HUES64 (cell line): ENCODE data around the gene IRF8.

ENCODE experiments used
- H3K27ac ChIP-seq: 2 replicates; pipeline ENCODE4 v1.7.0; 2013; ENCODE audit warnings: low read depth, low read length, inconsistent platforms
- H3K27me3 ChIP-seq: 2 replicates; pipeline ENCODE4 v1.6.1; 2013; ENCODE audit warnings: mild to moderate bottlenecking, low read length; ENCODE audit not compliant: insufficient read depth
- H3K36me3 ChIP-seq: 2 replicates; pipeline ENCODE4 v1.6.1; 2013; ENCODE audit warnings: mild to moderate bottlenecking, low read length; ENCODE audit not compliant: insufficient read depth
- H3K4me1 ChIP-seq: 2 replicates; pipeline ENCODE4 v1.6.1; 2013; ENCODE audit warnings: mild to moderate bottlenecking, low read length, moderate library complexity; ENCODE audit not compliant: insufficient read depth
- H3K4me3 ChIP-seq: 2 replicates; pipeline ENCODE4 v1.5.1; 2013; ENCODE audit warnings: mild to moderate bottlenecking, low read length, moderate library complexity
- H3K9ac ChIP-seq: 2 replicates; pipeline ENCODE4 v1.6.1; 2013; ENCODE audit warnings: mild to moderate bottlenecking, low read depth, low read length
- H3K9me3 ChIP-seq: 2 replicates; pipeline ENCODE4 v1.6.1; 2013; ENCODE audit warnings: low read depth, low read length; ENCODE audit not compliant: insufficient read depth
- WGBS: fragments of 150-250, 120-280 bp; methylation state at CpG from one replicate; pipeline ENCODE4 v1.1.7; 2013; ENCODE audit warnings: missing lambda C conversion rate; 5-methylcytosine and 5-hydroxymethylcytosine counted together

Gene IRF8

DNA sequence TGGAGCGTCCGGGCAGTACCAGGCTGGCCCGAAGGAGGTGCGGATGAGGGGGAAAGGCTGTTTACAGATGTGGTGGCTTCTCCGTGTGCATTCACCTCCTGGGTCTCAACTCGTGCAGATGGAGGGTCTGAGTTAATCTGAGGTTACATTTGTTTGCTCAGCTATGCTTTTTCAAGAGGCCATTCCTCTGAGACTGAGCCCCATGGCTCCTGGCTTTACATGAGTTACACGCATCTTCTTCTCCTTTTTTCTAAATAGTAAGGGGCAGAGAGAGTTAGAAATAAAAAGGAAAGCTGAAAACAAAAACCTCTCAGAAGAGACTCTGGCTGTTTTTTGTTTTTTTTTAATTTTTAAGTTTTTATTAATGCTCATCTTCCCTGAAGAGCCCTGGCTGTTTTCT is 29.0 kb downstream of the IRF8 start:
- H3K36me3 ChIP-seq, result no peaks in the 10 kb centered on the region
- H3K4me3 ChIP-seq, result no peak overlapping the region
- H3K9me3 ChIP-seq, result no peaks in the 10 kb centered on the region
- H3K27ac ChIP-seq, result no peak overlapping the region
- no peak overlapping the region for H3K9ac ChIP-seq
- peaks cover 4% of the 10 kb centered on the region; the same call in 1 of the 2 replicates for H3K4me1 ChIP-seq
- H3K27me3 ChIP-seq, result no peaks in the 10 kb centered on the region
- WGBS, result 76% methylated on average over 6 of the region's 7 CpGs

DNA sequence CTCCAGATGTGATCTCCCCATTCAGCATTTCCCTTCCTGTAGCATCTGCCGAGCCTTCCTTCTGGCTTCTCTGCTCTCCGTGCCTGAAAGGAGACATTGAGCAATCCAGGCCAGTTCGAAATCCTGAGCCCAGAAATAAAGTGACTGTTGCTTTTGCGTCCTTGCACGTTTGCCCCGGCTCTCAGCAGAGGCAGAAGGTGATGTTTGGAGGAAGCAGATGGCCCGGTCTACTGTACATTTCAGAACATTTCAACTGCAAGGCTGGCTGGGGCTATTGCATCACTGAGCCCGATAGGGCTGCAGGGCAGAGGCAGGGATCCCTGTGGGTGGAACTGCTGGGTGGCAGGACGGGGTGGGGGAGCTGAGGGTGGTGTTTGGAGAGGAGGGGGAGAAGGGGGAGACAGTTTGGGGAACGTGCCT is 29.4 kb downstream of the IRF8 start:
- Histone ChIP-seq H3K36me3 (no peaks in the 10 kb centered on the region), H3K9me3 (no peaks in the 10 kb centered on the region), H3K27me3 (no peaks in the 10 kb centered on the region), H3K9ac (no peak overlapping the region), H3K27ac (no peak overlapping the region), H3K4me3 (no peak overlapping the region), H3K4me1 (peaks cover 4% of the 10 kb centered on the region; the same call in 1 of the 2 replicates)
- 86% methylated on average over 10 of the region's 10 CpGs for WGBS

DNA sequence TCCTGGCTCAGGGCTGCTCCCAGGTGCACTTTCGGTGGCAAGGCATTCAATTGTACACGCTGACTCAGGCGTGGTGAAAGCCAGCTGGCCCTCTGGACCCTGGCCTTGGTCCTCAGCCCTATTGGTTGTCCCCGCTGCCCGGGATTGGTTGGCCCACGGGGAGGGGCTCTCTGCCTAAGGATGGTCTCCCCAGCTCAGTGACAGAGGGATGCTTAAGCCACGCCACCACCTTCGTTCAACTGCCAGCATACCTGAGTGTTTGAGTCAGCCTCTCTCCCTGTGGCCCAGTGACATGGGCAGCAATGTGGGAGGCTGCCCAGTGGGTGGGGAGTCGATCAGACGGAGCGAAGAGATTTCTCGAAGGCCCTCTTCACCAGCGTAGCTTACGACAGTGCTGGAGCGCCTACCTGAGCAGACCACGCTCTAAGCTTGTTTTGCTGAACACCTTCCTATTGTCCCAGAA is 30.3 kb downstream of the IRF8 start:
- WGBS, result 88% methylated on average over 16 of the region's 16 CpGs
- H3K4me3 ChIP-seq, result no peak overlapping the region
- no peaks in the 10 kb centered on the region for H3K27me3 ChIP-seq
- no peaks in the 10 kb centered on the region for H3K36me3 ChIP-seq
- peaks cover 4% of the 10 kb centered on the region; the same call in 1 of the 2 replicates for H3K4me1 ChIP-seq
- H3K9ac ChIP-seq, result no peak overlapping the region
- no peaks in the 10 kb centered on the region for H3K9me3 ChIP-seq
- no peak overlapping the region for H3K27ac ChIP-seq

DNA sequence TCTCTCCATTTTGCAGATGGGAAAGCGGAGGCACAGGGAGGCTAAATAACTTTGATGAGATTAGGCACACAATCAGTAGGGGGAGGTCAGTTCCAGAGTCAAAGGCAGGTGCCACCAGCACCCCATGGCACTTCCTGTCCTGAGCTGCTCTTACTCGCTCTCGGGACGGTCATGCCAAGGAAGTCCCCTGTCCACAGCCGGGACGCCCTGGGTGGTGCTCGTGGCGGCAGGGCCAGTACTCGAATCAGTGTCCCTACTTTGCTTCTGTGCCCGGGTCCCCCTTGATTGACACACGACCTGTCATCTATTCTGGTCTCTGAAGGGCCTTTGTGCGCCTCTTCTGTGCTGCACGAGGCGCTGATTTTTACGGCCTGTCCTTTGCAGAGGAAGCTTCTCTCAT is 31.3 kb downstream of the IRF8 start:
- Histone ChIP-seq H3K36me3 (no peaks in the 10 kb centered on the region), H3K4me3 (no peak overlapping the region), H3K9ac (no peak overlapping the region), H3K27me3 (no peaks in the 10 kb centered on the region), H3K27ac (no peak overlapping the region), H3K9me3 (no peaks in the 10 kb centered on the region), H3K4me1 (peaks cover 4% of the 10 kb centered on the region; the same call in 1 of the 2 replicates)
- 92% methylated on average over 15 of the region's 15 CpGs for WGBS

DNA sequence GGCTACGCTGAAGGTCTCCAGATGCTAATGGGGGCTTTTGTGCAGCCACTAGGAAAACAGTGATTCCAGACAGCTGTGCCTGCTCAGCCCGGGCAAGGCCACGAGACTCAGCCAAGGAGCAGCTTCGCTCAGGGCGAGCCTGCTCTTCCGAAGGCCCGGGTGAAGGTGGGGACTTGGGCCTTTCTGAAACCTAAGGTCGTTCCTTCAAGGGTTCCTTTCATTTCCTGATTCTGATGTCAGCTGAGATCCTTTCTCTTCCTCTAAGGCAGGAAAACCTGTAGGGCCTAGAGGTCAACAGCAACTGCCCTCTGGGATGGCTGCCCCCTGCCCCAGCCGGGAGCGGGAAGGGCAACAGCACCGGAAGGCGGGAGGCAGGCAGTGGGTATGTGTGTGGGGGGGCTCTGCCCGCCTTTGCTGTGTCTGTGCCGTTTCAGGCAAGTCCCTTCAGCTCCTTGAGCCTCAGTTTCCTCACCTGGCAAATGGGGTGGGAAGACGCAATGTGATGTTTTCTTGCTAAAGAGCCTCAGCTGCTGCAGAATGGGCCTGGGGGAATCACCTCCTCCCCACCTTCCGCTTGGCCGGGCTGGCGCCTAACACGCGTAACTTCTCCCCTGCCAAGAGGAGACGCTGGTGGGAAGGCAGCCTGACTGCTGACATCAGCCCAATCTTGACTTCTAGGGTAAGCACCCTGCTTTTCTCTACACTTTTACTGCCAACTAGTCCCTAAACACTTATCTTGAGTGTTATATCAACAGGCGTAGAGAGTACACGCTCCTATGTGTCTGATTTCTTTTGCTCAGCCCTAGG is 32.8 kb downstream of the IRF8 start:
- H3K4me3 ChIP-seq, result no peak overlapping the region
- H3K27ac ChIP-seq, result no peak overlapping the region
- no peaks in the 10 kb centered on the region for H3K36me3 ChIP-seq
- H3K27me3 ChIP-seq, result no peaks in the 10 kb centered on the region
- WGBS, result 93% methylated on average over 23 of the region's 23 CpGs
- no peak overlapping the region for H3K9ac ChIP-seq
- peaks cover 4% of the 10 kb centered on the region; the same call in 1 of the 2 replicates for H3K4me1 ChIP-seq
- H3K9me3 ChIP-seq, result no peaks in the 10 kb centered on the region

DNA sequence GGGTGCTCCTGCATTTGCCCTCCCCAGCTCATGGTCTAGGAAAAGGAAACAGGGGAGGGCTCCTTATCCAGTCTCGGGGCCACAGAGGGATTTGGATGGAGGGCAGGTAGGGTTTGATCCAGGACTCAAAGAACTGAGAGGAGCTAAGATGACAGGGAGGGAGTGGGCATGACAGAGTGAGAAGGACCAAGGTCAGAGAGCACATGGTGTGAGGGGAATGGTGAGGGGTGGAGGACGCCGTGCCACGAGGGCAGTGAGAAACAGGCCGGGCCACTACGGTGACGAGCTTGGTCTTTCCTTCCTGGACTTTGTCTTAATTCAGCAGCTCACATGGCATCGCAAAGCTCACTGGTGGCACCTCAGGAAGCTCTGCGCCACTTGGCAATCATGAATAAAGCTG is 35.2 kb downstream of the IRF8 start:
- 90% methylated on average over 9 of the region's 9 CpGs for WGBS
- no peak overlapping the region for H3K27ac ChIP-seq
- H3K36me3 ChIP-seq, result no peaks in the 10 kb centered on the region
- no peak overlapping the region for H3K9ac ChIP-seq
- H3K27me3 ChIP-seq, result no peaks in the 10 kb centered on the region
- H3K4me3 ChIP-seq, result no peak overlapping the region
- no peaks in the 10 kb centered on the region for H3K9me3 ChIP-seq
- no peaks in the 10 kb centered on the region for H3K4me1 ChIP-seq

DNA sequence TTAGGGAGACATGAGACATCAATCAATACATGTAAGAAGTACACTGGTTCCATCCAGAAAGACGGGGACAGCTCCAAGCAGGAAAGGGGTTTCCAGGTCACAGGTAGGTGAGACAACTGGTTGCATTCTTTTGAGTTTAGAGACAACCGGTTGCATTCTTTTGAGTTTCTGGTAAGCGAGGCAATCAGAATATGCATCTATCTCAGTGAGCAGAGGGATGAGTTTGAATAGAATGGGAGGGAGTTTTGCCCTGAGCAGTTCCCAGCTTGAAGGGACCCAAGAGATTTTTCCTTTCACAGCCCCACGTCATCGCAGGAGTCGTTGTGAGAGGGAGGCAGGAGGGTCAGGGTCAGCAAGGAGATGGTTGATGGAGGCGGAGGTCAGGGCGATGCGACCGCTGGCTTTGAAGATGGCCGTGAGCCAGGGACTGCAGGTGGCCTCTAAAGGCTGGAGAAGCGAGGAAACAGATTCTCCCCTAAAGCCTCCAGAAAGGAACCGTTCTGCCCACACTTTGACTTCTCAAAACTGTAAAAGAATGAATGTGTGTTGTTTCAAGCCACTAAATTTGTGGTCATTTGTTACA is 36.5 kb downstream of the IRF8 start:
- Histone ChIP-seq H3K4me1 (no peaks in the 10 kb centered on the region), H3K27ac (no peak overlapping the region), H3K27me3 (no peaks in the 10 kb centered on the region), H3K4me3 (no peak overlapping the region), H3K9me3 (no peaks in the 10 kb centered on the region), H3K9ac (no peak overlapping the region), H3K36me3 (no peaks in the 10 kb centered on the region)
- WGBS, result 83% methylated on average over 13 of the region's 13 CpGs

DNA sequence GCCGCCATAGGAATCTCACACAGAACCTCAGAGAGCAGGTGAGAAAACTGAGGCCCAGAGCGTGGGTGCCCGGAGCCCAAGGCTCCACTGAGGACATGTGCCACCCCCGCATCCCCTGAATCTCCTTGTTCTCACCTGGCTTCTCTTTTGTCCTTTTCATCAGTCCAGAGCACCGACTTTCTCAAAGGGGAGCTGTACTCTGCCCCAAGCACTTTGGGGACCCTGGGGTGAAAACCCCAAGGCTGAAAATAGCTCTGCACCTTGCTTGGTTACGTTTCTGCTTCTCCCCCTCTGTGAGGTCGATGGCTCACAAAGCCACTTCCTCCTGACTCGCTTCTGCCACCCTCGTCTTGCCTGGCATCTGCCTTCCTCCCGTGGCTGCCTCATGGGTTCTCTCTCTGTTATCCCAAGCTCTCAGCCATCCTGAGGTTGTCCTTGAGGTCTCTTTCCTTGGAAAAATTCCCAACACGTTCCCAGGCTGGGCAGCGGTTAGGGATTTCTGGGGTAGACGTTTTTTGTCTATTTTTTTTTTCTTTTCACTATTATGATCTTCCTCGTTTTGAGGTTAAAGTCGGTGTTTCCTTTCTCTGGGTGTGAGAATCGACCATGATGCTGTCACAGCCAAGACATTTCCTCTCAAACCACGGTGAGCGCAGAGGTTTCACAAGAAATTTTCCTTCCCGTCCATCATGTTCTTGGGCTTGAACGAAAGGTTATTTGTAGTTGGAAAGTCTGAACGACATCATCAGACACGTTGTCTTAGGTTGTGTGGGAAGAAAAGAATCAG is 37.2 kb downstream of the IRF8 start:
- no peaks in the 10 kb centered on the region for H3K9me3 ChIP-seq
- no peak overlapping the region for H3K9ac ChIP-seq
- no peaks in the 10 kb centered on the region for H3K4me1 ChIP-seq
- no peaks in the 10 kb centered on the region for H3K27me3 ChIP-seq
- no peak overlapping the region for H3K4me3 ChIP-seq
- H3K27ac ChIP-seq, result no peak overlapping the region
- 91% methylated on average over 22 of the region's 22 CpGs for WGBS
- no peaks in the 10 kb centered on the region for H3K36me3 ChIP-seq

DNA sequence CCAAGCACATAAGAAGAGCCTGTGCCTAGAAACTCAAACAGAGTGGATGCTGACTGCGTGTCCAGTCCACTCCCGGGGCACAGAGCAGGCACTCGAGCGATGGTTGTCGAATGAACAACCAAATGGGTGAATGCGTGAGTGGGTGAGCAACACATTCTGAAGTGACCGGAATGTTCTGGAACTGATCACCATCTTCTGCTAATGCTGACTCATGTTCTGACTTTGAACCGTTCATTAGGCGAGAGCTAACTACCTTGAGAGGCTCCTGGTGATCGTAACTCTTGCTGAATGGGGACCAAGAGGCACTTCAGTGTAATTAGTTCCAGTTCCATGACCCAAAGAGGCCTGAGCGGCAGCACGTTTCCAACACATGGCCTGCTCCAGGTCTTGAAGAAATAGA is 37.9 kb downstream of the IRF8 start:
- Histone ChIP-seq H3K27me3 (no peaks in the 10 kb centered on the region), H3K4me1 (no peaks in the 10 kb centered on the region), H3K4me3 (no peak overlapping the region), H3K27ac (no peak overlapping the region), H3K9ac (no peak overlapping the region), H3K9me3 (no peaks in the 10 kb centered on the region), H3K36me3 (no peaks in the 10 kb centered on the region)
- WGBS, result 95% methylated on average over 12 of the region's 12 CpGs

DNA sequence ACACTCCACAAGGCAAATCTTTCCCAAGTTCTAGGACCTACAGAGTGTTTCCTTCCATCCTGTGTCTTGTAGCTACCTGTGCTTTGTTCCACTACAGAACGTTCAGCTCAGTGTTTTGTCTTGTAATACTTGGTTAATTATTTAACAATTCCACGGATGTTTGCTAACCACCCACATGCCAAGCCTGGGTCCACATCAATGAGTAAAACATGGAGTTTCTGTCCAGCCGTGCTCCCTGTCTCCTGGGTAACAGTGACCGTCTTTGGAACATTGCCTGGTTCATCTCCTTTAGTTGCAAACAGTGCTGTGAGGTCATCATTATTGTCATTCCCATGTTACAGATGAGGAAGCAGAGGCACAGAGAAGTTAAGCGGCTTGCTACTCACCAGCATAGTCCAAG is 41.3 kb downstream of the IRF8 start:
- Histone ChIP-seq H3K9ac (no peak overlapping the region), H3K27me3 (peaks cover 4% of the 10 kb centered on the region; the same call in 1 of the 2 replicates), H3K36me3 (no peaks in the 10 kb centered on the region), H3K4me3 (no peak overlapping the region), H3K4me1 (no peaks in the 10 kb centered on the region), H3K27ac (no peak overlapping the region), H3K9me3 (no peaks in the 10 kb centered on the region)
- WGBS, result 93% methylated on average over 5 of the region's 5 CpGs
